Measurements from ENCODE around the gene LDLRAD3. TPM values are rescaled to one million over a fixed set of nuclear protein-coding genes. Genes with fewer than 3 reads are reported as not detected.

The LDLRAD3 gene
- polyA plus RNA-seq, 1 of the 3 experiments (the other 2 are of a cell fraction) = 10.6 TPM

GRCh38 chr11:36119300-36119699 lies 175.4 kb downstream of the LDLRAD3 start:
- DNase-seq = no peak

GRCh38 chr11:36121054-36121453 lies 177.2 kb downstream of the LDLRAD3 start:
- CTCF ChIA-PET = no interaction called here
- WGBS (ENCODE audit: low lambda C conversion rate) = 89% methylated on average over 6 of the region's 6 CpGs
- H3K27me3 ChIP-seq (ENCODE audit: insufficient read depth) = no peaks in the 10 kb centered on the region
- TF ChIP-seq REST (IDR thresholded peaks at IDR 0.05; ENCODE audit: low read depth, low read length) (no peak), TCF12 (IDR thresholded peaks at IDR 0.05) (no peak), ELF1 (IDR thresholded peaks at IDR 0.05) (no peak), POLR2AphosphoS5 (IDR thresholded peaks at IDR 0.05; ENCODE audit: low read depth, low read length) (no peak), IRF3 (IDR thresholded peaks at IDR 0.05; ENCODE audit: low read depth, low read length) (no peak), NFIC (IDR thresholded peaks at IDR 0.05; ENCODE audit: borderline replicate concordance) (no peak), USF2 (IDR thresholded peaks at IDR 0.05; ENCODE audit: borderline replicate concordance, low read depth, low read length) (no peak), PBX3 (IDR thresholded peaks at IDR 0.05) (no peak), EP300 (IDR thresholded peaks at IDR 0.05; ENCODE audit: borderline replicate concordance in 1 of 2, low read depth in 1 of 2, low read length in 1 of 2) (no peak), CTCF (IDR thresholded peaks at IDR 0.05) (no peak)

More at GRCh38 chr11:36119300-36119699, 175.4 kb downstream of the LDLRAD3 start:
- H3K9me3 ChIP-seq = no peaks in the 10 kb centered on the region
- no peak overlapping the region for H3K27ac ChIP-seq (ENCODE audit: low read depth in 2 of 2, low read length in 1 of 2)
- no peak overlapping the region for H2AFZ ChIP-seq (ENCODE audit: low read depth)
- no peak for TF ChIP-seq YY1 (IDR thresholded peaks at IDR 0.05; ENCODE audit: low read depth)
- TF ChIP-seq CTCF (IDR thresholded peaks at IDR 0.05) = 0 out of 2 replicates have a peak, but pooled peaks have one; percentile 7
- no peak for TF ChIP-seq NRF1 (IDR thresholded peaks at IDR 0.05; ENCODE audit: low read depth, low read length)
- TF ChIP-seq RXRA (IDR thresholded peaks at IDR 0.05; ENCODE audit: borderline replicate concordance, low read depth) = no peak
- TF ChIP-seq SMC3 (IDR thresholded peaks at IDR 0.05; ENCODE audit: low read depth, low read length) = no peak
- no peak for TF ChIP-seq RCOR1 (IDR thresholded peaks at IDR 0.05; ENCODE audit: low read length)
- no peak for TF ChIP-seq TAF1 (IDR thresholded peaks at IDR 0.05; ENCODE audit: borderline replicate concordance, low read depth, low read length)
- no peaks in the 10 kb centered on the region for H3K9me2 ChIP-seq
- H3K4me1 ChIP-seq (ENCODE audit: control insufficient read depth in 1 of 2, insufficient read depth in 2 of 2, low read depth in 1 of 2, low read length in 1 of 2) = peaks cover 0 to 6% of the 10 kb centered on the region in 2 experiments; a peak in 1 of 4 replicates
- H3K79me2 ChIP-seq (ENCODE audit: insufficient read depth) = no peaks in the 10 kb centered on the region
- no peaks in the 10 kb centered on the region for H3K27me3 ChIP-seq (ENCODE audit: insufficient read depth)
- CTCF ChIA-PET = interaction anchor here (1.1 to 1.4 kb wide), 2 partner anchors 12 to 297 kb away, joined by 3 to 4 read pairs; no protein-coding TSS in a partner anchor
- no peaks in the 10 kb centered on the region for H4K20me1 ChIP-seq (ENCODE audit: insufficient read depth)
- peaks cover 0 to 3% of the 10 kb centered on the region in 2 experiments for H3K36me3 ChIP-seq (replicated peaks in 1 of 2; ENCODE audit: control insufficient read depth in 1 of 2, insufficient read depth in 2 of 2, low read length in 1 of 2)
- no peak overlapping the region for H3K4me2 ChIP-seq
- H3K9ac ChIP-seq = no peak overlapping the region
- POLR2A ChIA-PET = no interaction called here
- H3F3A ChIP-seq (replicated peaks; ENCODE audit: insufficient read depth) = no peaks in the 10 kb centered on the region
- H3K4me3 ChIP-seq (ENCODE audit: low read depth in 2 of 2, low read length in 1 of 2) = no peak overlapping the region

More at GRCh38 chr11:36121054-36121453, 177.2 kb downstream of the LDLRAD3 start:
- Histone ChIP-seq H2AFZ (ENCODE audit: low read depth) (no peak overlapping the region), H3K4me1 (ENCODE audit: control insufficient read depth in 1 of 2, insufficient read depth in 2 of 2, low read depth in 1 of 2, low read length in 1 of 2) (peaks cover 0 to 6% of the 10 kb centered on the region in 2 experiments; a peak in 1 of 4 replicates), H3K9ac (no peak overlapping the region), H3K9me3 (no peaks in the 10 kb centered on the region), H3K27ac (ENCODE audit: low read depth in 2 of 2, low read length in 1 of 2) (no peak overlapping the region), H3K4me3 (ENCODE audit: low read depth in 2 of 2, low read length in 1 of 2) (no peak overlapping the region), H3K79me2 (ENCODE audit: insufficient read depth) (no peaks in the 10 kb centered on the region), H3K9me2 (no peaks in the 10 kb centered on the region), H3K36me3 (replicated peaks in 1 of 2; ENCODE audit: control insufficient read depth in 1 of 2, insufficient read depth in 2 of 2, low read length in 1 of 2) (no peaks in the 10 kb centered on the region), H3K4me2 (no peak overlapping the region), H3F3A (replicated peaks; ENCODE audit: insufficient read depth) (no peaks in the 10 kb centered on the region), H4K20me1 (ENCODE audit: insufficient read depth) (no peaks in the 10 kb centered on the region)
- DNase-seq = no peak
- POLR2A ChIA-PET = no interaction called here

Measured in SK-N-SH (cell line).